GM19239 (cell line): ENCODE results near the gene MAGI1.
"Not testable (repeated sequence)": the region's sequence is repeated elsewhere in the genome, so short reads cannot be mapped to it uniquely, and the experiment has no call there.

ENCODE experiments used
- DNase-seq: peaks from one replicate; pipeline ENCODE4 v3.0.0; 2011; ENCODE audit warnings: low spot score; ENCODE audit not compliant: insufficient read length
- FAIRE-seq: peaks from 2 replicates; lab custom pipeline; 2011; peaks lifted over from hg19 to GRCh38; lab: Jason Lieb, UNC

MAGI1 gene

GRCh38 chr3:65587650-65588439, 450.9 kb downstream of the MAGI1 start:
- no peak for DNase-seq
- no peak for FAIRE-seq

GRCh38 chr3:65584913-65585312, 453.8 kb downstream of the MAGI1 start:
- FAIRE-seq (no peak), DNase-seq (no peak)

GRCh38 chr3:65584002-65584401, 454.7 kb downstream of the MAGI1 start:
- FAIRE-seq = no peak
- no peak for DNase-seq

GRCh38 chr3:65583188-65583587, 455.5 kb downstream of the MAGI1 start:
- DNase-seq (no peak), FAIRE-seq (no peak)

- no peak for DNase-seq
- no peak for FAIRE-seq
Measured at GRCh38 chr3:65582012-65582717, 456.6 kb downstream of the MAGI1 start.

- FAIRE-seq = no peak
- no peak for DNase-seq
Measured at GRCh38 chr3:65581313-65581712, 457.4 kb downstream of the MAGI1 start.

GRCh38 chr3:65578861-65579260, 459.9 kb downstream of the MAGI1 start:
- FAIRE-seq (no peak), DNase-seq (no peak)

- DNase-seq (no peak), FAIRE-seq (no peak)
Measured at GRCh38 chr3:65577843-65578430, 460.8 kb downstream of the MAGI1 start.

GRCh38 chr3:65576966-65577365, 461.8 kb downstream of the MAGI1 start:
- no peak for DNase-seq
- FAIRE-seq = no peak

- no peak for DNase-seq
- FAIRE-seq = no peak
Measured at GRCh38 chr3:65576228-65576627, 462.5 kb downstream of the MAGI1 start.

GRCh38 chr3:65575376-65575840, 463.3 kb downstream of the MAGI1 start:
- DNase-seq (no peak), FAIRE-seq (no peak)

GRCh38 chr3:65573548-65574116, 465.1 kb downstream of the MAGI1 start:
- FAIRE-seq = no peak
- no peak for DNase-seq

- no peak for FAIRE-seq
Measured at GRCh38 chr3:65572175-65572777, 466.4 kb downstream of the MAGI1 start.

GRCh38 chr3:65569845-65570405, 468.8 kb downstream of the MAGI1 start:
- DNase-seq (no peak), FAIRE-seq (no peak)

More at GRCh38 chr3:65572175-65572777, 466.4 kb downstream of the MAGI1 start:
- DNase-seq = no peak

GRCh38 chr3:65569129-65569528, 469.6 kb downstream of the MAGI1 start:
- FAIRE-seq = no peak
- no peak for DNase-seq

GRCh38 chr3:65568497-65568896, 470.2 kb downstream of the MAGI1 start:
- no peak for DNase-seq
- no peak for FAIRE-seq

- not testable (repeated sequence) for DNase-seq, FAIRE-seq
Measured at GRCh38 chr3:65565744-65566143, 473.0 kb downstream of the MAGI1 start.

- DNase-seq (no peak), FAIRE-seq (no peak)
Measured at GRCh38 chr3:65564483-65564882, 474.2 kb downstream of the MAGI1 start.

- DNase-seq = no peak
- no peak for FAIRE-seq
Measured at GRCh38 chr3:65563861-65564260, 474.9 kb downstream of the MAGI1 start.

- FAIRE-seq (no peak), DNase-seq (no peak)
Measured at GRCh38 chr3:65562447-65562846, 476.3 kb downstream of the MAGI1 start.
